Stimulated activated CD4-positive, alpha-beta T cell treated with anti-CD3 and anti-CD28 coated beads, Interleukin-12 subunit alpha, Interleukin-12 subunit beta, amount 100 ng/mL, for 4 hours (primary cell): ENCODE measurements around the gene OR7G3.

ENCODE experiments used
- DNase-seq: peaks from one replicate; pipeline ENCODE4 v3.0.0-alpha.2; 2020

The OR7G3 gene

GRCh38 chr19:9086761-9087160 lies 40.0 kb downstream of the OR7G3 start, which contains the start of gene OR1M1:
TSS of gene OR1M1 (plus strand) at chr19:9087061. CDS start at chr19:9093245, 6,184 bp downstream.
- DNase-seq: no peak

- DNase-seq: no peak
Observed at GRCh38 chr19:9078651-9079050, 48.1 kb downstream of the OR7G3 start.

GRCh38 chr19:9076901-9077300 lies 49.8 kb downstream of the OR7G3 start:
- DNase-seq: no peak
